Thoracic aorta (tissue), 2 donors: ENCODE data around the gene HIVEP2. TPM values are rescaled to one million over a fixed set of nuclear protein-coding genes. Genes with fewer than 3 reads are reported as not detected.

Experiments used
- ATAC-seq: fragments of 150-250 bp; one replicate; pipeline ENCODE4 v1.8.0; 2017; ENCODE audit warnings: low read depth; ENCODE audit not compliant: insufficient number of reproducible peaks, low FRiP score
- DNase-seq: peaks from one replicate; pipeline ENCODE4 v3.0.0-alpha.2; 2020; ENCODE audit warnings: low spot score
- H3K27ac ChIP-seq, 2 donors: fragments of 200-600 bp; sonication (generic); 1 replicate in 1 of 2; 2 replicates in 1 of 2; pipeline ENCODE4 v1.5.1; 2016; ENCODE audit warnings: mild to moderate bottlenecking in 2 of 2, moderate library complexity in 2 of 2
- H3K27me3 ChIP-seq: fragments of 200-600 bp; sonication (generic); replicated peaks from 2 replicates; pipeline ENCODE4 v1.6.0; 2016; ENCODE audit warnings: mild to moderate bottlenecking; ENCODE audit not compliant: insufficient read depth
- H3K36me3 ChIP-seq: fragments of 200-600 bp; sonication (generic); one replicate; pipeline ENCODE4 v1.5.1; 2016
- H3K4me1 ChIP-seq, 2 donors: fragments of 200-600 bp; sonication (generic); 1 replicate in 1 of 2; 2 replicates in 1 of 2; pipeline versions ENCODE4 v1.5.1 to v1.6.0; 2016; ENCODE audit warnings: low read depth in 2 of 2, mild to moderate bottlenecking in 1 of 2; ENCODE audit not compliant: control insufficient read depth in 1 of 2
- H3K4me3 ChIP-seq: fragments of 200-600 bp; sonication (generic); 2 replicates; pipeline ENCODE4 v1.5.1; 2016; ENCODE audit warnings: mild to moderate bottlenecking
- H3K9me3 ChIP-seq: fragments of 200-600 bp; sonication (generic); 2 replicates; pipeline ENCODE4 v1.5.1; 2016
- CTCF ChIP-seq: fragments of 200-600 bp; sonication (generic); IDR thresholded peaks from one replicate; pipeline ENCODE4 v1.5.1; 2019; ENCODE audit warnings: antibody characterized with exemption
- total RNA-seq, 2 donors: library from RNA; depleted of rRNA; stranded (reverse); fragments of >200 nt; gene quantifications; one replicate each; pipeline versions ENCODE4 v1.1.0 to v1.2.3, GENCODE V29; 2016

The HIVEP2 gene
- total RNA-seq, 2 donors from 2014 or later: 32.9 to 51.7 TPM

- ATAC-seq (peak; percentile 24), DNase-seq (peak; percentile 31)
- Histone ChIP-seq H3K27me3 (no peaks in the 10 kb centered on the region), H3K4me1 (peaks cover 36 to 78% of the 10 kb centered on the region in 2 donors), H3K27ac (peak overlapping the region; percentile 59 to 70), H3K9me3 (no peaks in the 10 kb centered on the region), H3K4me3 (peak overlapping the region; percentile 67), H3K36me3 (no peaks in the 10 kb centered on the region)
- no peak for TF ChIP-seq CTCF
These were observed 99.1 kb downstream of the HIVEP2 start for GRCh38 chr6:142845624-142846458.

- H3K4me3 ChIP-seq: peak overlapping the region; percentile 67
- H3K9me3 ChIP-seq: no peaks in the 10 kb centered on the region
- DNase-seq: no peak
- ATAC-seq: no peak
- H3K36me3 ChIP-seq: no peaks in the 10 kb centered on the region
- no peak for TF ChIP-seq CTCF
- no peaks in the 10 kb centered on the region for H3K27me3 ChIP-seq
- peaks cover 35 to 74% of the 10 kb centered on the region in 2 donors for H3K4me1 ChIP-seq
- peak overlapping the region in 1 of 2 donors; percentile 70 for H3K27ac ChIP-seq
These were observed 99.8 kb downstream of the HIVEP2 start for GRCh38 chr6:142845143-142845571.

GRCh38 chr6:142844065-142844755 lies 100.8 kb downstream of the HIVEP2 start:
- Histone ChIP-seq H3K4me3 (peak overlapping the region; percentile 0), H3K27me3 (no peaks in the 10 kb centered on the region), H3K36me3 (no peaks in the 10 kb centered on the region), H3K4me1 (peaks cover 35 to 74% of the 10 kb centered on the region in 2 donors), H3K27ac (no peak overlapping the region), H3K9me3 (no peaks in the 10 kb centered on the region)
- DNase-seq (no peak), ATAC-seq (no peak)
- TF ChIP-seq CTCF: no peak

GRCh38 chr6:142843361-142843760 lies 101.6 kb downstream of the HIVEP2 start:
- no peaks in the 10 kb centered on the region for H3K27me3 ChIP-seq
- TF ChIP-seq CTCF: no peak
- peak overlapping the region in 1 of 2 donors; percentile 44 for H3K27ac ChIP-seq
- no peaks in the 10 kb centered on the region for H3K36me3 ChIP-seq
- no peak for DNase-seq
- no peaks in the 10 kb centered on the region for H3K9me3 ChIP-seq
- peaks cover 34 to 66% of the 10 kb centered on the region in 2 donors for H3K4me1 ChIP-seq
- no peak overlapping the region for H3K4me3 ChIP-seq
- no peak for ATAC-seq
